ENCODE results near the gene LHX4. TPM values are rescaled to one million over a fixed set of nuclear protein-coding genes. Genes with fewer than 3 reads are reported as not detected.

LHX4 gene
- total RNA-seq, 2 donors from 2014 or later: not detected

DNA sequence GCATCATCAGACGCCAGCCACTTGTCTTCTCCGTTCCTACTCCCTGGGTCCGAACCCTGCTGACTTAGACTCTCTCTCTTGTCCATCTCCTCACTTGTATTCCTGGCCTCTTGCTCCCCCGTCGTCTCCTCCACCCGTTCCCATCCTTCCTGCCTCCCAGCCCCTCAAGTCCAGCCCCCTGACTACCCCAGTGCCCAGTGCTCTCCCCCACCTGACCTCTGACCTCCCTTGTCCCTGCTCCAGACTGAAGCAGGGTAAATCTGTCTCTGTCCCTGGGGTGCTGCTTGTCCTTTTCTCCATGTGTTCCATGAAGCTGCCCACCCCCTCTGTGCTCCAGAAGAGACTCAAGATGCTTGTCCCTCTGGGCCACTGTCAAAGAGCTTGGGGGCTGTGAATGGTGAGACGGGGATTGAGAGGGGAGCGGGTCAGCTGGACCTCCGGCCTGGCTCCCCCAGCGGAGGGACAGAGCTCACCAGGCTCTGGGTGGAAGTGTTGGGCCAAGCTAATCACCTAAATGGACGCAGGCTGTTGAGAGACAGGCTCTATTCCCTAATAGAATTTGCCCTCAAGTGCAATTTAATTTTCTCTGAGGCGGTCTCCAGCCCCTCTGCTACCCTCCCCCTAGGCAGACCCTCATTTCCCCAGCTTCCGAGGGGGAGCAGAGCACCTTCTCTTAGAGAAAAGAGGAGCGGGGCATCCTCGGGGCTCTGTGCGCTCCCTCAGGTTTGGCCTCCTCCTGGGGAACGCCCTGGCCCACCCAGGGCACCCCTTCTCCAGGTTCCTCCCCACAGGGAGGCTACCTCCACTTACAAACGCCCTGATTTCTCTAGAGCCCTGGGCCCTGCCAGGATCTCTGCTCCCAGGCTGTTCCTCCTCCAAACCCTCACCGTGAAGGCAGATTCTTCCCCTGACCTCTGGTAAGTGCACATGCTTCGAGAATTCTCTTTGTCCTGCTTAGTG is 11.0 kb upstream of the LHX4 start:
- DNase-seq (ENCODE audit: low spot score): no peak
- intact Hi-C loops (cut with DNase I): no loop called here

DNA sequence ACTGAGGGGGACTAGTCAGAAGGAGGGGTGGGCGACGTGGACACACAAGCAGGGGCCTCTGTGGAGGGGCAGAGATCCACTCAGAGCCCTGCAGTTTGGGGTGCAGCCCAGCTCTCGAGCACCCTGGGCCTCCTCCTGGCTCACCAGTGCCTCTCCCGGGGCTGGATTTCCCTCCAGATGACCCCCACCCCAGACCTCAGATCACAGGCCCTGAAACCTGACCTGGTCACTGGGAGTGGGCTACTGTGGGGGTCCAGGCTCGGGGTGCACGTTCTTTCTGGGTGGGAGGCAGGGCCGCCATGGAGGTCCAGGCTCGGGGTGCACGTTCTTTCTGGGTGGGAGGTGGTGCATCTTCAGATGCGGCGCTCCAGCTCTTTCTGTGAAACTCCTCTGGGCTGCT is 10.3 kb upstream of the LHX4 start:
- no peak for DNase-seq (ENCODE audit: low spot score)
- intact Hi-C loops (cut with DNase I): no loop called here

DNA sequence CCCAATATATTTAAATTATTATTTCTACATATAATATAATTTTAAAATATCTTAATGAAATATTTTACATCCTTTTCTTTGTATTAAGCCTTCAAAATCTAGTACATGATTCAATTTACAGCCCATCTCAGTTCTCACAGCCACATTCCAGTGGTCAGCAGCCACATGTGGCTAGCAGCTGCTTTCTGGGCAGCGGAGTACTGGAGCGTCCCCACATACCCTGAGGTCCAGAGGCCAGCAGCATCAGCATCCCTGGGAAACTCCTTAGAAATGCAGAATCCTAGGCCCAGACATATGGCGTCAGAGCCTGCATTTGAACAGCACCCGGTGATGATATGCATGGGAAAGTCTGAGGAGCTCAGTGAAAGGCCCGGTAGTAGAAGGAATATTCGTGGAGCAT is 8.6 kb upstream of the LHX4 start:
- intact Hi-C loops (cut with DNase I): no loop called here
- peak; percentile 4 for DNase-seq (ENCODE audit: low spot score)

DNA sequence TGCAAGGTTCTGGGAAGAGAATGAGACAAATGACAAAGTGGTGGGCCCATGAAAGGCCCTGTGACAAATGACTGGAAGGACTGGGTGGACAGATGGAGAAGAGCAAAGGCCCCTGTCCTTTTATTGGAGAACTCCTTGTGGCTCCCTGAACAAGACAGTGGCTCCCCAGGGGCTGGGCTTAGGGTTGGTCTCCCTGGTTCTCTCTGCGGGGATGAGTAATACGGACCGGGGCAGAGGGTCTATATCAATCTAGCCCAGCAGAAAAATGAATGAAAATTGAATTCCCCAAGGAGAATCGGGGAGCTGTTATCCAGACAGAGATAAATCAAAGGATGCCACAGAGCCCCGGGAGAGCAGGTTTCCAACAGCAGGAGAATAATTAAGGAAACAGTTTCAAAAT is 5.2 kb upstream of the LHX4 start:
- DNase-seq (ENCODE audit: low spot score): no peak
- intact Hi-C loops (cut with DNase I): no loop called here

DNA sequence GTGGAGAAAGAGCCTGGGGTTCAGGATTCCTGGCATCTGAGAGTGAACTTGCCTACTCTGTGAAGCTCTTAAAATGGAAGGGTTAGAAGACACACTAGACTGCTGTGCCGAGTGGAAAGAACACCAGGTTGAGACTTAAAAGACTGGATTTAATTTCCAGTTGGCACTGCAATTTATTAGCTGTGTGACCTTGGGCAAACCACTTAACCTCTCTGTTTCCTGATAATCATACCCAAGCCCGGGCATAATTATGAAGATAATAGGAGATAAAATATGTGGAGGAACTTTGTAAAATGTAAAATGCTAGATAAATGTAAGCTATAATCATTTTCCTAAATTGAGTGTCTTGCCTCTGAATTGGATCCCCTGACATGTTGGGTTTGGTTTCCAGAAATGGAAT is 4.7 kb upstream of the LHX4 start:
- intact Hi-C loops (cut with DNase I): no loop called here

DNA sequence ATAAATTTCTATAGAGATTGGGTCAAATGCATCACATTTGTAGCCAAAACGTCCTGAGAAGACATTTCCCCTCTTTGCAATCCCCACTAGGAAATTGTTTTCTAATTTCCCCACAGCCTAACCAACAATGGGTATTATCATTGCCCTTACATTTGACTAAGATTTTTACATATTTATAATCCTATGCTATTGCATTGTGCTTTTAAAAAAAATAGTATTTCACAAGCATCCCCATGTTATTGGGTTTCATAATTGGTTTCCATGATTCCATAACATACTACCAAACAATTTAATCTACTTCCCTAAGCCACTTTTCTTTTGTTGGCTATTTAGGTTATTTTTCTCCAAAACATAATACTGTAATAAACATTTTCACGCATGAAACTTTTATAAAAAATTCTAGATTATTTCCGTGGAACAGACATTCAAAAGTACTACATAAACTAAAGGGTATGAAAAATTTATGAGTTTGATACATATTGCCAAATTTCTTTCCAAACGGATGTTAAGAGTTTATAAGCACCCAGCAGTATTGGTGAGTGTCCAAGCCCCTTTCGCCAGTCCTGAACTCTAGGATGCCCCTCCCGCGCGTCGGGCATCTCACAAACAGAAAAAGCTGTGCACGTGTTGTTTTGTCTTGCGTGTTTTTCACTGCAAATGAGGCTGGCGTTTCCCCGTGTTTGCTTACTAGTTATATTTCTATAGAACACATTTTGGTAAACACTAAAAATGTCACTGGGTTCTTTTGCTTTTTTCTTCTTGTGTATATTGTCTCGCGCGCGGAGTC is 2.0 kb upstream of the LHX4 start:
- intact Hi-C loops (cut with DNase I): no loop called here
- peak; percentile 40 for DNase-seq (ENCODE audit: low spot score)

More for the DNA sequence above, 4.7 kb upstream of the LHX4 start:
- DNase-seq (ENCODE audit: low spot score): no peak

DNA sequence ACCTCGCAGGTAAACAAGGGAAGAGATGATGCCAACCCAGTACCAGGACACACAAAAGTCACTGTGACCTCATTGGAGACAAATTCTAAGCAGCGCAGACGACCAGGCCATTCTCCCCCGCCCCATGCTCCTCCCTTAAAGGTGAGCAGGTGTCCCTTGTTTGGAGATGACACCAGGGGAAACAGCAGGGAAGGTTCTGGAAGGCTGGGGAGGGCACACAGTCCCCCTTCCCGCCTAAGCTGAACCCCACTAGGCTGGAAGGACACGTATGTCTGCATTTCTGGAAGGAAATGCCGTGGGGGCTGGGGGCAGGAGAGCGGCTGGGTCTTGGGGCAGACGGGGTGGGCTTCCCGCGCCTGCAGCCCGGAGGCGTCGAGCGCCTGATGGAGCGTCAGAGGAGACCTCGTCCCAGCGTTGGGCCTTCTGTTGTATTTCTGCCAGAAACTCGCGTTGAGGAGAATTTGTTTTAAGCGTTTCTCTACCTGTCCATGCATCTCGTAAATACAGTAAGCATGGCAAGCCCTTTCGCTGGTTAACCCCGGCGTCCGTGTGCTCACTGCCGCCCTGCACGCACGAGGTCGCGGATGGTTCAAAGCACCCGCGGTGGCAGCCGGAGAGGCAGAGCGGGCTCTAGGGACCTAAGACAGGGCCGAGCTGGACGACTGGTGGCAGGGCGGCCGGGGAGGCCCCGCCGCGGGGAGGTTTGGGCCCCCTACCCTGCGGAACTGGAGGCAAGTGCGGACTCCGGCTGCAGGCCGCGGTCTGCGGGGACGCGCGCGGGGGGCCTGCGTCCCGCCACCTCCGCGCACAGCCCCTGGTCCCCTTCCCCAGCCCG is 1.2 kb upstream of the LHX4 start:
- intact Hi-C loops (cut with DNase I): no loop called here
- peak; percentile 53 for DNase-seq (ENCODE audit: low spot score)

DNA sequence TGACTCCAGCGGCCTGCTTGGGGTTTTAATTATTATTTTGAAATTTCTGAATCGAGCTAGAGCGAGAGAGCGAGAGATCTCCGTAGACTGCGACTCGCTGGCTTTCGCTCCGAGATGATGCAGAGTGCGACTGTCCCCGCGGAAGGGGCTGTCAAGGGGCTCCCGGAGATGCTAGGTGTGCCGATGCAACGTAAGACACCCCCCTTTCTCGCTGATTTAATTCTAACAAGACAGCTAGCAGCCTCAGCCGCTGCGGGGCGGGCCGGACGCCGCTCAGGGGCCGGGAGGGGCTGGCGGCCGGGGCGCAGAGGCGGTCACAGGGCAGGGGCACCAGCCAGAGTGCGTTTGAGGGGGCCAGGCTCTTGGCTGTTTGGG is 339 bp downstream of the LHX4 start:
- intact Hi-C loops (cut with DNase I): no loop called here
- peak; percentile 68 for DNase-seq (ENCODE audit: low spot score)

DNA sequence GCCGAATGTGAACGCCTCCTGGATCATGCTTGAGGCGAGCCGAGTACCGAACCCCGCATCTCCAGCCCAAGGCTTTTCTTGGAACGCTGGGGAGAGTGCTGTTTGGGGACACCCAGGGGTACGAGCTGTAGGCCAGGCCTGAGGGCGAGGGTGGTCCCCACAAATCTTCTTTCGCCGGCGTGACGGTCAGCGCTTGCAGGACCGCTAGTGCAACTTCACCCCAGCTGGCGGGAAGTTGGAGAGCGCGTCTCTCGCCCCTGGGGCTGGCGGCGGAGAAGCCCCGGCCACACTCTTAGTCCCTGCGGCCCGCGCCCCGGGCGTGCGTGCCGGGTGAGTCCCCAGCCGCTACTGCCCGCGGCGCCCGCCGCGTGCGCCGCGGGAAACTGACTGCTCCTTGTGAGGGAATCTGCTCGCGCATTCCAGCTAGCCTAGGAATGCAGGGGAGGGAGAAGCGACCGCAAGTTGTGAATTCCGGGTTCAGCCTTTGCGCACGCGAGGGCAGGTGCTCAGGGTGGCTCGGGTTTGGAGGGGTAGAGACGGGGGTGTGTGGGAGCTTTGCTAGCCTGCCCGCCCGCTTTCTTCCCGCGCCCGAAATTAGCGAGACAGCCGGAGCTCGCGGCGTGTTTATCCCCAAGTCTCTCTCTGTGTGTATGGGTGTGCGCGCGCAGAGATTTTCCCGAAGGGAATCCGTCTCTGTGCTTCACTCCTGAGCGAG is 884 bp downstream of the LHX4 start:
- intact Hi-C loops (cut with DNase I): no loop called here

DNA sequence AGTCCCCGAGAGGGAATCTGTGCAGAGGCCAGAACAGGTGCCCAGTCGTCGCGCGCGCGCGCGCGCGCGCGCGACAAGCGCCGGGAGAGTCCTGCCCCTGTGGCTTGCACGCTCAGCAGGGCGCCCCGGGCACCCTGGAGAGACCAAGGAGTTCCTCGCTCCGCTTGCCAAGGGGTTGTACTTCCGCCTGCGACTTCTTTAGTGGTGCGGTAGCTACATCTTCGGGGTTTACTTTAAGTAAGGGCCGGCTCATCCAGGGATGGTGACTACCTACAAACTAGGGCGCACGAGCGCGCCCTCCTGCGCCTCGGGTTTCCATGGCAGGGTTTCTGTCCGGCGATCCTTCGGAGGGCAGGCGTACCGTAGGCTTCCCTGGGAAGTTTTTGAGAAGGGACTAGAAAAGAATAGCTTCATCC is 1.4 kb downstream of the LHX4 start:
- intact Hi-C loops (cut with DNase I): no loop called here
- DNase-seq (ENCODE audit: low spot score): peak; percentile 81

More for the DNA sequence above, 884 bp downstream of the LHX4 start:
- peak; percentile 79 for DNase-seq (ENCODE audit: low spot score)

DNA sequence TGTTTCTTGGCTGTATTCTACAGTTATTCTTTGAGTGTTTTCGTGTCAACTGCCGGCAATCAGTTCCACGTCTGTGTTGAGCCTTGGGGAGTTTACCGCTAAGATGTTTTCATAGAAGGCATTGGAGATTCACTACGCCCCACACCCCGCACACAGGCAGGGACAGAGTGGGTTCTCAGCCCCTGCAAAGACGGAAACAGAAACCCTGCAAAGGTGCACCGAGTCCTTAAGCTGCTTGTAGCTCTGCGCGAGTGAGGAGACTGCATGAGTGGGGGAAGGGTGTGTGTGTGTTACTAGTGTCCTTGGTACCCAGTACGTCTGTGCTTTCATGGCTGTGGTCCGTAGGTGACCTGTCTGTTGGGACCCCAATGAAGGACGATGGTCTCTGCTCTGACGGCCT is 1.9 kb downstream of the LHX4 start:
- intact Hi-C loops (cut with DNase I): no loop called here
- DNase-seq (ENCODE audit: low spot score): peak; percentile 26

DNA sequence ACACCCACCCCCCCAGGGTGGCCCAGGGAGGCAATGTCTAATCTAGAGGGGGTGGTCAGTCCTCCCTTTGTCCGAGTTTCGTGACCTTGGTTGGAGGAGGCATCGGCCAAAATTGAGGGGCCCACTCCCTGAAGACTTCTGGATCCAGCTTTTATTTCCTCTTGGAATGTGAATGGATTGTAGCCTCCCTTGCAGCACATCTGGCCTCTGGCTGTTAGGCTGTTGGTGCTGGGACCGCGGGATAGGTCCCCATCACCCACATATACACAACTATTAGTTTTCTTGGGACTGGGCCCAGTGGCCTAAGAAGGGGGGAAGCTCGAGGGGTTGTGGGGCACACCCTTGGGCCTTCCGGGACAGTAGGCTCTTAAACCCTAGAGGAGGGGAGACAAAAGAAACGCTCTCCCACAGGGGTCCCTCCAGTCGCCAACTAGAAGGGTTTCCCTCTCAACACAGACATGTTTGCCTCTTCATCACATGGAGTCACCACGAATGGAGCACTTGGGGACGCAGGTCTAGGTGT is 2.5 kb downstream of the LHX4 start:
- DNase-seq (ENCODE audit: low spot score): peak; percentile 40
- intact Hi-C loops (cut with DNase I): no loop called here

DNA sequence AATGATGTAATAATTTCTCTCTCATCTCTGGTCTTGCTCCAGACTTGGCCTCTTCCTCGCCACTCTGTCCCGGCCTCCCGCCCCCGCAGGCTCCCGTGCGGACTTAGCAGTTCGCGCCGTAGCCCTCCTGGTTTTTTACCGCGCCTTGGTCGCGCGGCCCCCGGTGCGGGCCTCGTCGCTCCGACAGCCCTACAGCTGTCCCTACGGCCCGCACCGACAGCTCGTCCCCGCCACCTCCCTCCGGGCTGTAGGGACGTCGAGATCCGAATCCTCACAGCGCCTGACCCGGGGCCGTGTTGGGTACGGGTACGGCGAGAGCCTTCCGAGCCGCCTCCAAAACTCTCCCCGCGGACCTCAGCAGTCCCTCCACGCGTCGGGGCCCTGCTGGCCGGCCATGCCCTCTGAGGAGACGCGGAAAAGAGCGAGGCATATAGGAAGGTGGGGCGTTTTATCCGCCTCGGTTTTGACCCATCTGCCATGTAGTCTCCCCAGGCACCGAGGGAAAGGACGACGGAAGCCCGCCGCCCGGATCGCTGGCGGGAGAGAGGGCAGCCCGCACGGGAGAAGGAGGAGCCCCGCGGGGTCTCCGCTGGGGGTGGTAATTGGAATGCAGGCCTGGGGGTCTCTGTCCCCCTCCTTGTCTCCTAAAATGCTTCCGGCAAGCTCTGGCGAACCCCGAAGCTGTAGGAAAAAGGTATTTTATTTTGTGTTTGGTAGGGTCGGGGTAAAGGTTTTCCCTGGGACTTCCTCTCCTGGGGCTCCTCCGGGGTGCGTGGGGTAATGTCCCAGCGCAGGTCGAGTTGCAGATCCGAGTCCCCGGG is 3.3 kb downstream of the LHX4 start:
- DNase-seq (ENCODE audit: low spot score): peak; percentile 80
- intact Hi-C loops (cut with DNase I): no loop called here

DNA sequence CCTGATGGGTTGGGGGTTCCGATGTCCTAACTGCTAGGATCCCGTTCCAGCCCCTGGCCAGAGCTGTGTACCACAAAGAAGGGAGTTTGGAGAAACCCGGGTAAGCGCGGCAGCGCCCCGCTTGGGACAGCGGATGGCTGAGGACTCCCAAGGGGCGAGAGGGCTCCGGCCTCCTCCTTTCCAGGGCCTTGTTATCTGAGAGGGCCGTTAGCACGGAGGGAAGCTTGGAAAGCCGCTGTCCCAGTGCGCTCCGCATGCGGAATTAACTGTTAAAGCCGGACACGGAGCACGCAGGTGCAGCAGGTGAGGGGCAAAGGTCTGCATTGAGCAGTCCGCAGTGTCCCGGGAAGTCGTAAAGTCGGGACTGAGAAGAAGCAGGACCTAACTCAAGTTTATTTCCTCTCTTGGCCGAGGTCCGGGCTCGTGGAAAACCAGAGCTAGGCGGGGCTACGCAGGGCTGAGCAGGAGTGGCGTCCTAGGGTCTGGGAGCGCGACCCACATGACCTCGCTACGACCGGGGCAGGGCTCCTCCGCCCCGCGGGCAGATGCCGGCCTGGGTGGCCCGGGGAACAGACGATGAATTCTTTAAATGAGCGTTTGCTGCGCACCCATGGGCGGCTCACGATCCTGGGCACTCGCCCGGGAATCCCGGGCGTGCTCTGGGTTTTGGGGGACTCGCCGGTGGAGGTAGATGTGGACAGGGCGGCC is 4.5 kb downstream of the LHX4 start:
- intact Hi-C loops (cut with DNase I): no loop called here
- no peak for DNase-seq (ENCODE audit: low spot score)

DNA sequence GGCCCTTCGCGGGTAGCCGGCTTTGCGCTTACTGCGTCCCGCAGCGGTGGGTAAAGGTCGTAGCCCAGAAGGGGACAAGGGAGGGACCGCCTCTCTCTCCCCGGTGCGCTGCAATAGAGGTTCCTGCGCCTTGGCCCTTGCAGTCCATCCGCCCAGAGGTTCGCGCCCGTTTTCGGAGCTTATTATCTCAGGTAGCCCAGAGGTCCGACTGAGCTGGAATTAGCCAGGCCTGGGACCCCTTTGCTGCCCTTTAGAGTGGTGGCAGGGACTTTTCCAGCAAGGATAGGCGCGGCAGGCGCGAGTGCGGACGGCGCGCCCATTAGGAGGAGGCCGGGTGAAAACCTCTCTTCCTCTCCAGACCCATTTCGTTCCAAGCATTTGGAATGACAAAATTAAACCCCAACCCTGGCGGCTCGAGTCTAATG is 5.0 kb downstream of the LHX4 start:
- DNase-seq (ENCODE audit: low spot score): no peak
- intact Hi-C loops (cut with DNase I): no loop called here

DNA sequence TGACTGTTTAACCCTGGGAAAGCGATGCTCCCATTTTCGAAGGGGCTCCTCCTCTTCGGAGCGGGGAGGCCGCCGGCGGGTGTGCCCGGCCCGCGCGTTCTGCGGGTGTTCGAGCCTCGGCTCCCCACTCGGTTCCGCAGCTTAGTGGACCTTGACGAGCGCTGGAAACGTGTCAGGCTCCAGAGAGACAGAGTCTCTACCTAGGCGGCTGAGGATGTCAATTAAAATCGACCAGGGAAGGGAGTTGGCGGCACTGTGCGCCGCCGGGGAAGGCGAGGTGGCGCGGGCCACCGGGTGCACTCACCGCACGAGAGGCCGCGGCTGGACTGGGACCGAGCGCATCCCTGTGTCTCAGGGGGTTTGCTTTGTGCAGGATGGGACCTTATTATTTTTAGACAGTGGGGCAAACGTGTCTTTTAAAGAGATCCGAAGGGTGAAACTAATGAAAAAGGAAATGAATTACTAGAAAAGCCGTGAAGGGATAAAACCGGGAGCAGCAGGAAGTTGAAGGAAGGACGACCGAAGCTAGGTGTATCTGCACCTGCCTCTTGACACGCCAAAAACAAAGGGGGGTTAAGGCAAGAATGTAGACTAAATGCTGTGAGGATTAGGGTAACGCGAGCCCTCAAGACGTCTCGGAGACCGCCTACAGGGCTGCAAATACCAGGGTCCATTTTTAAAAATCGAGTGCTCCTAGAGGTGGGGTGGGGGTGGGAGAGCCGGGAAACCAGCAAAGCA is 5.6 kb downstream of the LHX4 start:
- DNase-seq (ENCODE audit: low spot score): no peak
- intact Hi-C loops (cut with DNase I): no loop called here

All from posterior vena cava (tissue), 2 donors.